HG03280 (cell line): ENCODE measurements around the gene MACROD2.

Source experiments
- ATAC-seq: cut with Tn5 transposase; IDR thresholded peaks from one replicate; pipeline ENCODE4 v1.9.1; 2021; ENCODE audit warnings: mild to moderate bottlenecking, moderate library complexity; ENCODE audit not compliant: unreplicated experiment

Gene MACROD2

GRCh38 chr20:15847196-15847784 is 1852.0 kb downstream of the MACROD2 start:
- ATAC-seq = no peak

- ATAC-seq = no peak
Observed at GRCh38 chr20:15848126-15848525, 1852.8 kb downstream of the MACROD2 start.

DNA sequence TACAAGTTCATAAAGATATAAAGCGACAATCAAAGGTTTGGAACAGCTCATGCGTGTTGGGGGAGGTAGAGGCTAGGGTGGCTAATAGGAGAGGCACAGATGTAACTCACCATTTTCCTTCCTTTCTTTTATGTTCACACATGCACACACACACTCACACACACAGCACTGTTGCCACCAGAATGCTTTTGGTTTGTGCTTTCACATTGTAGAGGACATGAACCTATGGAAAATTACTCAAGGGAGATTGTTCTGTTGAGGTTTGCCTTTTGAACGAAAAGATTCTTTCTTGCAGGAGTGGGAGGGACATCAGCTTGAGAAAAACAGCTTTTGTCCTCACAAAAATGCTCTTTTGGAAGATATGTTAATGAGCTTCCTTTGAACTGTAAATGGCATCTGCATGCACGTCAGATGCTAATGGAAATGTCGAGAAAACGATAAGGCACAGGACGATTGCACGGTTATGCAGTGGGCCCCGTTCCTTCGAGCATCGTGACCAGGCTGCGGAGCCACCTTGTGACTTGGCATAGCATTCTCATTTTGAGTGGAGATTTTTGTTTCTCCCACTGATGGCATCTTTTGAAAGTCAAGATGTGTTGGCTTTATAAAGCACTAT is 1853.8 kb downstream of the MACROD2 start:
- no peak for ATAC-seq

DNA sequence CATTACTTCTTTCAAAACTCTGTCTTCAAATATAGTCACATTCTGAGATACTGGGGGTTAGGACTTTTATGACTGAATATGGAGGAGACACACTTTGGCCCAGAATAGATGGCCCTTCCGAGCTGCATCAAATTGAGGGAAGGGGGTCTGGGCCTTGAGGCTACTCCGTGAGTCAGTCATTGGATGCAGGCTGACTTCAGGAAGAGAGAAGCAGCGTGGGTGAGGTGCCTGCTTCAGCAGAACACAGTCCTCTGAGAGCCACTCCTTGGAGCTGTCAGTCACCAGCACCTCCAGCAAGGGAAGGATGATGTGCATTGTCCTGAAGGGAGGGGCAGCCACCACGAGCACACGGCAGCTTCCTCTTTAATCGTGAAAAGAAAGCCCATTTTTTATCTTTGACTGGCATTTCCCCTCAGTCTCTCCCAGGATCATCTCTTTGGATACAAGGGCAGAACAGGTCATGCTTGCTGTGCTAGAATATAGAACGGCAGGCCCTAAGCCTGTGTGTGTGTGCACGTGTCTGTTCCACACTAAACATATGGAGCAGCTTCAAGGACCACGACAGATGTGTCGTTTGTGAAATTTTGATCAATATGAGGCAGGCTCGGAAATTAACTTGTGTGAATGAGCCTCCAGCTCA is 1856.4 kb downstream of the MACROD2 start:
- no peak for ATAC-seq

DNA sequence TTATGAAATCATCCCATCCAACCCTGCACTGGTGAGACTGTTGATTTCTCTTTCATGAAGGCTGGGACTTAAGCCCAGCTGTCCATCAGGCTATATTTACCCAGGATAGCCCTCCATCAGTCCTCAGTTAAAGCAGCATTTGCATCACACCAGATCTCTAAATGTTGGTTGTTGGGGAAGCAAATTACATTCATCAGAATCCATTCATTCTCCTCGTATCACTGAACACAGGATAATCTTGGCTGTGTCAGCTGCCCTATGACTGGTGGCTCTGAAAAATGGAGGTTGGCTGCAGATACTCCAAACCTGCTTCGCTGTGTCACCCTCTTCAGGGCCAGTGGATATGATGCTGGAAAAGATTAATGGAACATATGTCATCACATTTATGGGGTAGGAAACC is 1859.6 kb downstream of the MACROD2 start:
- no peak for ATAC-seq

DNA sequence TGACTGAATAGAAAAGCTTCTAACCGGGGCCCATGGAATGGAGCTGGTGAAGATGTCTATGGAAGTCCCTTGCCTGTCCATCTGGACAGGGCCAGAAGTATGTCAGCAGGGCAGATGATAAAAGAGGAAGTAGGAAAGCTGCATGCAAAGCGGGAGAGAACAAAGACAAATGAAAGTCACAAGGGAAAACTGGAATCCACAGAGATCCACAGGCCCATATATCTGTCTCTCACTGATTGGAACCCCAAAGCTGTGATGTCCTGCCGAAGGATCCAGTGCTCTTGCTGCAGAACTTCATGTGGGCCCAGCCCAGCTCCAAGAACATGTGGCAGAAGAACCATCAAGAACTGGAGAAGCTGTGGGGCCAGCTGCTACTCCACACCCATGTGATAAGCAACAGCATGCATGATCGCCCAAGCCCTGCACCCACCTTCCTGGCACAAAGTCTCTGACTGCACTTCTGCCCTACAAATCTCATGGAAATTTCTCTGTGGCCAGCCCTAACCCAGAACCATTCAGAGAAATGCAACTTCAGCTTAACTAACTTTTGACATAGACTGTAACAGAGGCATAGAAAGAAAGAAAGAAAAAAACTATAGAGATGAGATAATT is 1862.0 kb downstream of the MACROD2 start:
- ATAC-seq = no peak

DNA sequence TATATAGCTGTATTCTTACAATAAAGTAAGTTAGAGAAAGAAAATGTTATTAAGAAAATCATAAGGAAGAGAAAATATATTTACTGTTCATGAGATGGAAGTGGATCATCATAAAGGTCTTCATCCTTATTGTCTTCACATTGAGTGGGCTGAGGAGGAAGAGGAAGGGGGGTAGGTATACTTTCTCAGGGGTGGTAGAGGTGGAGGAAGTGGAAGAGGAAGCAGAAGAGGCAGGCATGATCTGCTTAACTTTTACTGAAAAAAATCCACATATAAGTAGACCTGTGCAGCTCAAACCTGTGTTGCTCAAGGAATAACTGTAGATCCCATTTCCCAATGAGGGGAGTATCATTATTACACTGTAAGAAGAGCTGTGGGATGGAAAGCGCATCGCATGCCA is 1863.7 kb downstream of the MACROD2 start:
- ATAC-seq = no peak

GRCh38 chr20:15860850-15861249 is 1865.5 kb downstream of the MACROD2 start:
- no peak for ATAC-seq

GRCh38 chr20:15862178-15862577 is 1866.9 kb downstream of the MACROD2 start:
- ATAC-seq = no peak

DNA sequence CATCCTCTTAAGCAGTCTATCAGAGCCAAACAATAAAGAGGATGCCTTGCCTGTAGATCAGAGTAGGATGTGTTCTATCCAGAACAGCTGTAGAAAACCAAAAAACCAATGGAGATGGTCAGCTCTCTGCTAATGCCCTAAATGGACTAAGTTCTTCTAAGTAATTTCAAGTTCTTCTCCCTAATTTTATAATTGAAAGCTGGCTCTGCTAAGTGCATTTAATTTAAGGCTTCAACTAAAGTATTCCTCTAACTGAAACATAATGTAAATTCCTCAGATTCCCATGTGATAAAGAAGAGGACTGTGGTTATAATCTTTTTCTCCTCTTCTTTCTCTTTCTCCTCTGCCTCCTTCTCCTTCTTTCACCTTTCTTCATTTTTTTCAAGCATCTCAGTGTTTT is 1868.4 kb downstream of the MACROD2 start:
- ATAC-seq = no peak

DNA sequence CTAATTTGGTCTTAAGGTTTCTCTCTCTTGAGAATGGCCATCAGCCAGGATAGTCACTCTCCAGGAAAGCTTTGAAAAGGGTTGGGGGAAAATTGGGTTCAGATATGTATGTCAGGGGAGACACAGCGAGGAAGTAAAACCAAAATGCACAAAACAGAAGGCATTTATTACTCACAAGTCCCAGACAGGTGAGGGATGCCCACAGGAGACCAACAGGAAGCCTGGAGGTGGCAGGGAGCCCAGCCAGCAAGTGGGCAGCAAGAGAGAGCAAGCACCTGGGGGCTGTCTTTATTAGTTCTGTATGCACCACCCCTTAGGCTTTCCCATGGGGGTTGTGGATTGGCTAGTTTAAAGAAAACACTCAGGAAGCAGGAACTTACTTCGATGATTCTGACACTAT is 1870.2 kb downstream of the MACROD2 start:
- ATAC-seq = no peak

DNA sequence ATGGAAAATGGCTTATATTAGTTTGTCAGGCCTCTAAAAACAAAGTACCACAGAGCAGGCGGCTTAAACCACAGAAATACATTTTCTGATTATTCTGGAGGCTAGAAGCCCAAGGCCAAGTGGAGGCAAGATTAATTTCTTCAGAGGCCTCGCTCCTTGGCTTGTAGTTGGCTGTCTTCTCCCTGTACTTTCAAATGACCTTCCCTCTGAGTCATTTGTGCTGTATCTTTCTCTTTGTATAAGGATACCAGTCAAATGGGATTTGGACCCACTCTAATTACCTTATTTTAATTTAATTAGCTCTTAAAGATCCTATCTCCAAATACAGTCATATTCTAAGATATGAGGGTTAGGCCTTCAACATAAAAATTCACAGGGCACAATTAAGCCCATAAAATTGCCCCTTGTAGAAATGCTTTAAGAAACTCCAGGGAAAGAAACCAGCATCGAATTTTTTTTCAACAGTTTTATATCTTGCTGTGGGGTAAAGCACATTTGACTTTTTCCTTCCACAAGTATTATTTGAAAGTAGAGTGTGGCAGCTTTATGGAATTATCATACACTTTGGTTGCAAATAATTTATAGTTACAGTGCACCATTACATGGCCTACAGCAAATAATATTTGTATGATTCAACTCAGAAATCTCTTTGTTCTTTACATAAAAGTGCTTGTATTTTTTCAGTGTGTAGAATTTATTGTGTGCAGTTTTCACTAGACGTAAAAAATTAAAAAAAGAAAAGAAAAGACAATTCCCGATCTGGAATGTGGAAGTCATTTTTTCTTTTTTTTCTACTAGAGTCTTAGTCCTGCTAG is 1871.8 kb downstream of the MACROD2 start:
- ATAC-seq = no peak

- no peak for ATAC-seq
Observed at GRCh38 chr20:15867899-15868298, 1872.6 kb downstream of the MACROD2 start.

- no peak for ATAC-seq
Observed at GRCh38 chr20:15875446-15875845, 1880.1 kb downstream of the MACROD2 start.

DNA sequence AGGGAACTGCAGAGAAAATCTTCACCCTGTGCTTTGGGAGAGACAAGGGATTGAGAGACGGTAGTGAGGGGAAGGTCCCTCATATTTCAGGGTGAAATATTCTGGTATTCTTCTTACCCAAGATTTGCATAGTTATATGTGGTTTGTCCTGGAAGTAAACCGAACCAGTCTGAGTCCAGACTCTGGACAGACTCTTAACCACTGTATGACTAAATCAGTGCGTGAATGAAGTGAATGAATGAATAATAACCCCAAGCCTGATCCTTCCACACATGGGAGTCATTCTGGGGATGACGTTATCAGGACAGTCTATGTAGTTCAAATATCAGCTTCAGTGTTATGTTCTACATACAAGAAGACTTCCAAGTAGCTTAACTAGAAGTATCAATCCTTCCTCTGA is 1887.2 kb downstream of the MACROD2 start:
- ATAC-seq = no peak

GRCh38 chr20:15886250-15886649 is 1890.9 kb downstream of the MACROD2 start:
- ATAC-seq = no peak

DNA sequence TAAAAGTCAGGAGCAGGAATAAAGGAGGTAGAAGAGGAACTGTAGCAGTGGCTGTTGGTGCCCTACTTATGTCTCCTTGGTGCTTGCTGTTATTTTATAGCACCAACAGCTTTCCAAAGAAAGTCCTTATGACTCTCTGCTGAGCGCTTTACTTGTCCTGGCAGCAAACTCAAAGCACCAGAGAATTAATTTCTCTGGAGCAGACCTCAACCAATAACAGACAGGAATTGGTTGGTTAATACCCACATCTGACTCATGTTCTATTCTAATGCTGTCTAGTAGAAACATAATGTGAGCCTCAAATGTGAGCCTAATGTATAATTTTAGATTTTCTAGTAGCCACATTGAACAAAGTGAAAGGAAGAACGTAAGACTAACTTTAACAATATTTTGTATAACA is 1892.1 kb downstream of the MACROD2 start:
- no peak for ATAC-seq

GRCh38 chr20:15889061-15889460 is 1893.7 kb downstream of the MACROD2 start:
- no peak for ATAC-seq

DNA sequence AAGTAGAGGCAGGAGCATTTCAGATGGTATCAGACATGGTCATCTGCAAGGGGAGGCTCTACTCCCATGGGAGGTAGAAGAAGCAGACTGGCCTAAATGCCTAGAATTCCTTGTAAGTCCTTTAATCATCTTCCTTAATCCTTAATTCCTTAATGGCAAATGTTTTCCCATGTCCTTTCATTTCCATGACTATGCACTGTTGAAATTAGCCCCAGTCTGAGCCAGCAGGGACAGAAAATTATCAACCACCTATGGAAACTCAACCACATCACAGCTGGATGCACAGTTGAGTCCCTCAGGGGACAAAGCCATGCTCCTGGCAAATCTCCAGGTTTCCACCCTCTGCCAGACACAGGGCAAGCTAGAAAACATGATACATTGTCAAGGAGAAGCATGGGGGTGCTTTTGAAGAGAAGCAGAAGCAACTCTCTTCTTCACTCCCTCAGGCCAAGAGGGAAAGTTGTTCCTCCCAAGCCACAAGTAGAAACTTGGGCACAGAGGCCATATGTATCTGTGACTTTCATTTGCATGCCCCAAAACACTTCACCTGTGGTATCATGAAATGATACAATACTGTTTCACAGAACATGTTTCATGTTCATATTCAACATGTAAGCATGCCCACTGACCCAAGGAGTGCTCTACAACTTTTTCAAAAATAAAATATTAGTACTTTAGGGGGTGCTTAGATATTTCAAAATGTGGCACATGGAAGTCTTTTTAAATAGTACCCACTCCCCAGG is 1894.4 kb downstream of the MACROD2 start:
- ATAC-seq = no peak

GRCh38 chr20:15890407-15890982 is 1895.2 kb downstream of the MACROD2 start:
- ATAC-seq = no peak
